Activated CD4-positive, alpha-beta T cell treated with anti-CD3 and anti-CD28 coated beads, Interleukin-10, Interleukin-2, amounts not matched to agents 100 ng/mL and 50 ng/mL, durations not matched to agents 16 hours and 8 hours (primary cell): ENCODE measurements around the gene REEP1.
A peak's percentile ranks its signal among the peaks of the same experiment; 100 is the strongest.

ENCODE experiments used
- DNase-seq: peaks from one replicate; pipeline ENCODE4 v3.0.0-alpha.2; 2020

REEP1 gene

GRCh38 chr2:86305195-86305914 lies 32.1 kb downstream of the REEP1 start:
- no peak for DNase-seq

GRCh38 chr2:86304416-86304815 lies 33.0 kb downstream of the REEP1 start:
- DNase-seq = no peak

- DNase-seq = no peak
These were observed 35.1 kb downstream of the REEP1 start for GRCh38 chr2:86302320-86302719.

- DNase-seq = no peak
These were observed 35.7 kb downstream of the REEP1 start for GRCh38 chr2:86301711-86302202.

- DNase-seq = no peak
These were observed 36.4 kb downstream of the REEP1 start for GRCh38 chr2:86301009-86301408.

GRCh38 chr2:86300496-86300895 lies 36.9 kb downstream of the REEP1 start:
- no peak for DNase-seq

- DNase-seq = no peak
These were observed 38.7 kb downstream of the REEP1 start for GRCh38 chr2:86298411-86299390.

- peak; percentile 33 for DNase-seq
These were observed 39.9 kb downstream of the REEP1 start for GRCh38 chr2:86297382-86298147.

GRCh38 chr2:86296947-86297346 lies 40.5 kb downstream of the REEP1 start:
- no peak for DNase-seq

- no peak for DNase-seq
These were observed 42.4 kb downstream of the REEP1 start for GRCh38 chr2:86295066-86295465.

- no peak for DNase-seq
These were observed 43.8 kb downstream of the REEP1 start for GRCh38 chr2:86293612-86294011.

GRCh38 chr2:86292571-86293515 lies 44.6 kb downstream of the REEP1 start:
- DNase-seq = no peak

- no peak for DNase-seq
These were observed 46.1 kb downstream of the REEP1 start for GRCh38 chr2:86291328-86291662.

- no peak for DNase-seq
These were observed 46.7 kb downstream of the REEP1 start for GRCh38 chr2:86290596-86291327.

- DNase-seq = no peak
These were observed 50.9 kb downstream of the REEP1 start for GRCh38 chr2:86286516-86286915.

- no peak for DNase-seq
These were observed 51.4 kb downstream of the REEP1 start for GRCh38 chr2:86285981-86286380.

- DNase-seq = no peak
These were observed 51.9 kb downstream of the REEP1 start for GRCh38 chr2:86285571-86285970.

GRCh38 chr2:86284987-86285386 lies 52.4 kb downstream of the REEP1 start:
- no peak for DNase-seq

GRCh38 chr2:86284401-86284841 lies 53.0 kb downstream of the REEP1 start:
- DNase-seq = no peak

- no peak for DNase-seq
These were observed 53.9 kb downstream of the REEP1 start for GRCh38 chr2:86283411-86284030.
